GM10248 (cell line): ENCODE data around the gene ASB15.

Source experiments
- CTCF ChIA-PET: fragments of 300-600 bp; sonication (Branson Sonifier 250); formaldehyde crosslinking; extraction: SDS; loops from one replicate; lab custom pipeline; 2021; ENCODE audit warnings: antibody characterized with exemption; lab: Yijun Ruan, JAX
- POLR2A ChIA-PET: fragments of 350-650 bp; sonication (Branson Sonifier 250); formaldehyde crosslinking; extraction: SDS; loops from one replicate; lab custom pipeline; 2020; ENCODE audit warnings: antibody characterized with exemption; lab: Yijun Ruan, JAX
- DNase-seq: peaks from one replicate; pipeline ENCODE4 v3.0.0; 2012; ENCODE audit errors: extremely low spot score
- TF ChIP-seq, protein P1 (sequence below): IDR thresholded peaks from 2 replicates; pipeline ENCODE4 v1.5.1; 2012; ENCODE audit warnings: mild to moderate bottlenecking, low read depth; ENCODE audit errors: extremely low read depth, missing control alignments, control extremely low read depth

ASB15 gene

DNA sequence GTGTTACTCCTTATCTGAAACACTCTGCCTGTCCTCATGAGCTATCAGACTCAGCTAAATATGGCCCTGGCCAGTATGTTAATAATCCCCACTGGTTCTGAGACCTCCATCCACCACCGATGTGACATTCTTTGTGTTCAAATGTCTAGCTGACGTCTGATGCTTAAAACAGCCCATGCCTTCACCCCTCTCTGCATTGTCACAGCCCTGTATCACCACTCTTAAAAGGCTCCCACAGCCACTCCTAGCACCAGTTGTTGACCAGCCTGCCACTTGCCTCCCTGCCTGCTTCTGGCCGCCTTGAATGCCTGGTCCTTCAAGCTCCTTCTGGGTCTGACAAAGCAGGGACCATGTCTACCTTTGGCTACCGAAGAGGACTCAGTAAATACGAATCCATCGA is 54.0 kb downstream of the ASB15 start, which contains the start of gene LMOD2:
Gene LMOD2 (plus strand): TSS at position 253 of the 400 bp plus-strand sequence. CDS start 98 bp downstream, at position 351.
- CTCF ChIA-PET, result interaction anchor here (2.1 kb wide), 1 partner anchor 11 kb away, joined by 7 read pairs; no protein-coding TSS in a partner anchor
- TF ChIP-seq, protein P1, sequence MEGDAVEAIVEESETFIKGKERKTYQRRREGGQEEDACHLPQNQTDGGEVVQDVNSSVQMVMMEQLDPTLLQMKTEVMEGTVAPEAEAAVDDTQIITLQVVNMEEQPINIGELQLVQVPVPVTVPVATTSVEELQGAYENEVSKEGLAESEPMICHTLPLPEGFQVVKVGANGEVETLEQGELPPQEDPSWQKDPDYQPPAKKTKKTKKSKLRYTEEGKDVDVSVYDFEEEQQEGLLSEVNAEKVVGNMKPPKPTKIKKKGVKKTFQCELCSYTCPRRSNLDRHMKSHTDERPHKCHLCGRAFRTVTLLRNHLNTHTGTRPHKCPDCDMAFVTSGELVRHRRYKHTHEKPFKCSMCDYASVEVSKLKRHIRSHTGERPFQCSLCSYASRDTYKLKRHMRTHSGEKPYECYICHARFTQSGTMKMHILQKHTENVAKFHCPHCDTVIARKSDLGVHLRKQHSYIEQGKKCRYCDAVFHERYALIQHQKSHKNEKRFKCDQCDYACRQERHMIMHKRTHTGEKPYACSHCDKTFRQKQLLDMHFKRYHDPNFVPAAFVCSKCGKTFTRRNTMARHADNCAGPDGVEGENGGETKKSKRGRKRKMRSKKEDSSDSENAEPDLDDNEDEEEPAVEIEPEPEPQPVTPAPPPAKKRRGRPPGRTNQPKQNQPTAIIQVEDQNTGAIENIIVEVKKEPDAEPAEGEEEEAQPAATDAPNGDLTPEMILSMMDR, result no peak
- no peak for DNase-seq
- POLR2A ChIA-PET, result no interaction called here

DNA sequence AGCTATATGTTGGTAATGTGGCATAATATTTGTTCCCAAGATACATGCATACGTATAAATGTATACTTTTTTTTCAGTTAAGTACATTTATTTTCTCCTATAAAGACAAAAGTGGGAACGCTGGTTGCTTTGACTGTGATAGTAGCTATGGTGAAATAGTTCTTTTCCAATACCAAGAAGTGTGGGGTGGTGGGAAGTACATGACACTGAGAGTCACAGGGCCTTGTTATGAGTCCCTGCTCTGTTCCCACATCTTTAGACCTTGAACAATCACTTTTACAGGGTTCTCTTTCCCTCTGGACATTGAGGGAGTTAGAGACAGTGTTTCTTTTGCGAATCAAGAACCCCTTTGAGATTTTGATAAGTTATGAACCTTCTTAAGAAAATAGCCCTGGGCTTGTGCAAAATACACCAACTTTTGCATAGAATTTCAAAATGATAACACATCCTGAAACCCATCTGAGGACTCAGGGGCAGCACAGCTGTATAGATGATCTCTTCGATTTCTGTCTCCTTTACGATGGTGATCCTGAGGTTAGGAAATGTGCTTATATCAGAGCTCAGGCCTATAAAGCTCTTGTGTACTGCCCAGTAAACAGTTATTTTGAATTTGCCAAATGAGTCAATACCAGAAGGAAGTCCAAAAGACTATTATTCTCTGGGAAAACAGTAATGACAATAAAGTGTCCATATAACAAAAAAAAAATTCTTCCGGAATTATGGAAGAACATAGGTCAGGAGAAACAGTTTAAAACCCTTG is 55.1 kb downstream of the ASB15 start:
- CTCF ChIA-PET, result interaction anchor here (0.9 to 1.5 kb wide), 4 partner anchors 9 to 215 kb away, joined by 3 to 4 read pairs (median 3); no protein-coding TSS in a partner anchor
- DNase-seq, result no peak
- TF ChIP-seq, protein P1, result no peak
- POLR2A ChIA-PET, result no interaction called here

DNA sequence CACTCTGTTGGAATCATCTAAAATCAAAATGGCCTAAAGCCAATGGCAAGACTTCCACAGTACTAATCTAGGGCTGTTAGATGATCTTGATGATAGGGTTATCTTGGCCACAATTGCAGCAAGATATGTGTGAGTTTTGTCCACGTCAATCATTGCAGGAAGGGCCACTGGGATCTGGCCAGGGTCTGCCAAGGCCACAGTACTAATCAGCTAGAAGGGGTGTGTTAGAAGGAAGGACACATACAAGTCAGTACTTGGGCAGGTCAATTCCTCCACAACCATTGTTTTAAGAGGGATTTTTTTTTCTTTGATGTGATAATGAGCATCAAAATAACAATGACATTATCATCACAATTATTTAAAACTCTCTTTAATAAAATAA is 55.7 kb downstream of the ASB15 start:
- TF ChIP-seq, protein P1, result no peak
- DNase-seq, result no peak
- ChIA-PET POLR2A (no interaction called here), CTCF (interaction anchor here (0.9 to 1.5 kb wide), 4 partner anchors 9 to 214 kb away, joined by 3 to 4 read pairs (median 3); no protein-coding TSS in a partner anchor)

DNA sequence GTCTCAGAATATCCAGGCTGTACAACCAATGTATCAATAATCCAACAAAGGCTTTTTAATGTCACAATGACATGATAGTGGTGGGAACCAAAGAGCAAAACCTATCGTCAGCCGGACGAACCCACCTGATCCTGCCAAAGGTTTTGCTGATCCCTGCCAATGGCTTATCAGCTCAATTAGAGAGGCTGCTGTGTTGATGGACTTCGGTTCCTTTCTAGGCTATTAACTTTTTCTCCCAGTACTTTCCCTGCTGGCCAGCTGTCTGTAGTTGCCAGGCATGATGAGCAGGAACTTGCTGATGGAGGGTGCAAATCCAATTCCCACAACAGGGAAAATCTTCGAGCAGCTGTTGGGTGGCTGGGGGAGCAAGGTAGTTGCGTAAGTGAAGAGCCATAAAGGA is 56.4 kb downstream of the ASB15 start:
- CTCF ChIA-PET, result interaction anchor here (1.0 kb wide), 1 partner anchor 214 kb away, joined by 4 read pairs; no protein-coding TSS in a partner anchor

DNA sequence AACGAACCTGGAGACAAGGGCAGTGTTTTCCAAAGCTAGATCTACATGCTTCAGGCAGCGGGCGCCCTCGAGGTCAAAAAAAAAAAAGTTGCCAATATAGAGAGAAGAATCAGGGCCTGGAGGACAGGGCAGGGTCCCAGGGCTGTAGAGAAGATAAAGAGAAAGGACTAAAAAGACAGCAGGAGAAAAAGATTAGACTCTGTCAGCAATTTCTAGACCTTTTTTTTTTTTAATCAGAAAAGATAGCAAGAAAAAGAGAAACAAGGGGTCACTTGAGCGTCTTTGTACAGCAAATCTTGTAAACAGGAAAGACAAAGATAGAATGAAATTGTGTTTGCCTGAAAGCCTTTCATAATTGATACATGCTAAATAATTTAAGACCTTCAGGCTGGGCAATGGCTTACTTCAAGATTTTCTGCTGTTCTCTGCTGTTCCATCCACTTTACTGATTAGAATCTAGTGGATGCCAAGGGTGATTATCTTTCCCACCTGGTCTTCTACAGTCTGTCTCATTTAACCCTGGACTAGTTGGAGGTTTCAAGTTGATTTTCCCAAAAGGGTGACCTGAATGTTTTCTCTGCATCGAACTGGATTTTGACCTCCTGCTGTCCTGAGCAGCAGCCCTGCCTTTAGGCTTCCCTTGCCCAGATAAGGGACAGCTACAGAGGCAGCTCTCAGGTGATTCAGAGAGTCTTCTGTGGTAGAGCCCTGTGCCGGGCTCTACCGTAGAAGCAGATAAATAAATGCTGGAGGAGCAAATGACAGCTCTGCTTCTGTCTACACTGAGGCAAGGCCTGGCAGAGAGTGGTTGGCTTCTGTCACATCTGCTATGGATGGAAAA is 59.1 kb downstream of the ASB15 start:
- TF ChIP-seq, protein P1, result no peak
- POLR2A ChIA-PET, result no interaction called here
- DNase-seq, result no peak
- CTCF ChIA-PET, result interaction anchor here (1.5 kb wide), 1 partner anchor 12 kb away, joined by 6 read pairs; no protein-coding TSS in a partner anchor

More for the DNA sequence above, 56.4 kb downstream of the ASB15 start:
- TF ChIP-seq, protein P1, result no peak
- DNase-seq, result no peak
- POLR2A ChIA-PET, result no interaction called here

DNA sequence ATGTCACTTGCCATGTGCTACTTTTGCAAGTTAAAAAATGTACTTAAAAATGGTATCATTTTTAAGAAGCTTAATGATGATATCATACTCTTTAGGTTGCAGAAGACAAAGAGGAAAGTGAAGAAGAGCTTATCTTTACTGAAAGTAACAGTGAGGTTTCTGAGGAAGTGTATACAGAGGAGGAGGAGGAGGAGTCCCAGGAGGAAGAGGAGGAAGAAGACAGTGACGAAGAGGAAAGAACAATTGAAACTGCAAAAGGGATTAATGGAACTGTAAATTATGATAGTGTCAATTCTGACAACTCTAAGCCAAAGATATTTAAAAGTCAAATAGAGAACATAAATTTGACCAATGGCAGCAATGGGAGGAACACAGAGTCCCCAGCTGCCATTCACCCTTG is 60.1 kb downstream of the ASB15 start:
- CTCF ChIA-PET, result interaction anchor here (1.5 kb wide), 2 partner anchors 13 to 17 kb away, joined by 4 to 6 read pairs; no protein-coding TSS in a partner anchor
- TF ChIP-seq, protein P1, result no peak
- no peak for DNase-seq
- POLR2A ChIA-PET, result no interaction called here
